Mucosa of descending colon (tissue), 3 donors: ENCODE data around the gene FBXL7. TPM values are rescaled to one million over a fixed set of nuclear protein-coding genes. Genes with fewer than 3 reads are reported as not detected.

Experiments
- ATAC-seq: fragments of 200-7000 bp; cut with Tn5 transposase; one replicate; pipeline ENCODE4 v1.9.1; 2020; ENCODE audit warnings: mild to moderate bottlenecking, moderate library complexity
- DNase-seq, 3 donors: peaks; one replicate each; pipeline ENCODE4 v3.0.0-alpha.2; 2020
- H3K36me3 ChIP-seq: fragments of 200-600 bp; one replicate; pipeline ENCODE4 v1.8.0; 2021; ENCODE audit warnings: low read depth, mild to moderate bottlenecking
- H3K4me1 ChIP-seq: fragments of 200-600 bp; one replicate; pipeline ENCODE4 v1.8.0; 2021; ENCODE audit warnings: low read depth, mild to moderate bottlenecking
- H3K4me3 ChIP-seq: fragments of 200-600 bp; one replicate; pipeline ENCODE4 v1.8.0; 2021; ENCODE audit warnings: mild to moderate bottlenecking
- H3K9me3 ChIP-seq: fragments of 200-600 bp; one replicate; pipeline ENCODE4 v1.8.0; 2021; ENCODE audit warnings: mild to moderate bottlenecking
- intact Hi-C, 2 donors: fragments of 100-400 bp; cut with DNase I in 1 of 2; cut with micrococcal nuclease in 1 of 2; formaldehyde crosslinking; loops; one replicate each; pipeline versions ENCODE4 v1.11.0 to v1.11.1; 2022; cut with DNase I, micrococcal nuclease
- total RNA-seq, 3 donors: library from RNA; stranded (reverse); fragmentation: NEBNext Ultra II Directional in 2 of 3; extraction: Animal tissue kit (Norgen Biotek cat#: 25700) in 2 of 3; gene quantifications; one replicate each; pipeline versions ENCODE4 v1.2.1 to v1.2.4, GENCODE V29; 2021 to 2023
- TF ChIP-seq, protein P1 (sequence below): fragments of 200-600 bp; IDR thresholded peaks from one replicate; pipeline ENCODE4 v1.8.0; 2022; ENCODE audit warnings: antibody characterized with exemption, mild to moderate bottlenecking
- donor health status: DM: no; HTN: no; CAD: no; lungs with moderate emphysema.
- donor health status: DM: no; HTN: no; CAD: no.
- donor health status: DM: no; HTN: yes; CAD: no.

The FBXL7 gene
- total RNA-seq, 3 donors from 2014 or later: 1.6 to 21.4 (median 3.4) TPM

DNA sequence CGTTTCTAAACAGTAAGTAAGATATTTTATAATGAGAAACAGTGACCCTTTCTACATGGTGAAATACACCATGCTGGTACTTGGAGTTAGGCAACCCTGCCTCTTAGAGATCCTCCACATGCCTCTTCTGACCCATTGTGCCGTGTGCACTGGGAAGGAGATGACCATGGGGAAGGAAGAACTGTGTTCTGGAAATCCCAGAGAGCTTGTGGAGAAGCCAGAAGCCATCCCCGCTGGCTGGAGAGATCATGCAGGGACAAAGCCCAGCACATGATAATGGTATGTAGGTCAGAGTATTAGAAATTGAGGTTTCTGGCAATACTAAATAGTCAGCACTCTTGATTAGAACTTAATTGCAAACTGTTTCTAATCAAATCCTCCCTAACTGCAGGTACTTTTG lies 307.3 kb downstream of the FBXL7 start:
- intact Hi-C loops: no loop called here
- Histone ChIP-seq H3K4me1 (no peaks in the 10 kb centered on the region), H3K36me3 (no peaks in the 10 kb centered on the region), H3K9me3 (peaks cover 6% of the 10 kb centered on the region), H3K4me3 (no peak overlapping the region)
- TF ChIP-seq, protein P1, sequence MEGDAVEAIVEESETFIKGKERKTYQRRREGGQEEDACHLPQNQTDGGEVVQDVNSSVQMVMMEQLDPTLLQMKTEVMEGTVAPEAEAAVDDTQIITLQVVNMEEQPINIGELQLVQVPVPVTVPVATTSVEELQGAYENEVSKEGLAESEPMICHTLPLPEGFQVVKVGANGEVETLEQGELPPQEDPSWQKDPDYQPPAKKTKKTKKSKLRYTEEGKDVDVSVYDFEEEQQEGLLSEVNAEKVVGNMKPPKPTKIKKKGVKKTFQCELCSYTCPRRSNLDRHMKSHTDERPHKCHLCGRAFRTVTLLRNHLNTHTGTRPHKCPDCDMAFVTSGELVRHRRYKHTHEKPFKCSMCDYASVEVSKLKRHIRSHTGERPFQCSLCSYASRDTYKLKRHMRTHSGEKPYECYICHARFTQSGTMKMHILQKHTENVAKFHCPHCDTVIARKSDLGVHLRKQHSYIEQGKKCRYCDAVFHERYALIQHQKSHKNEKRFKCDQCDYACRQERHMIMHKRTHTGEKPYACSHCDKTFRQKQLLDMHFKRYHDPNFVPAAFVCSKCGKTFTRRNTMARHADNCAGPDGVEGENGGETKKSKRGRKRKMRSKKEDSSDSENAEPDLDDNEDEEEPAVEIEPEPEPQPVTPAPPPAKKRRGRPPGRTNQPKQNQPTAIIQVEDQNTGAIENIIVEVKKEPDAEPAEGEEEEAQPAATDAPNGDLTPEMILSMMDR: no peak
- ATAC-seq (no peak), DNase-seq (no peak)

DNA sequence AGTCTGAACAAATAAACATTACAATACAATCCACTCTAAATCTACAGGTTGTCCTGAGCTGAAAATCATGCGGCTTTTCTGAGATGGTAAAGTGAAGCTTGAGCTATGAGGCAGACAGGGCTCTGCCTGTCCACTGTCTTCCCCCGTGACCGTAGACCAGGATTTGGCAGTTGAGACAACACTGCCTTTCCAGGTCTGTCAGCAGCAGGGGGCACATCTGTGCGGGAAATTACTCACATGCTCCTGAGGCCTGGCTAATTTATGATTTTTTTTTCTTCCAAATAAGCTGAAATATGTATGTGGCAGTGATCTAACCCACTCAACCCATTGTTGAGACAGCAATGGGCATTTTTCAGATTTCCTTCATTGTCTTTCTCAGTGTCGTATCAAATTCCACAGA lies 307.9 kb downstream of the FBXL7 start:
- intact Hi-C loops: no loop called here
- no peak overlapping the region for H3K4me3 ChIP-seq
- ATAC-seq (no peak), DNase-seq (no peak)
- TF ChIP-seq, protein P1: no peak
- H3K4me1 ChIP-seq: no peaks in the 10 kb centered on the region
- H3K36me3 ChIP-seq: no peaks in the 10 kb centered on the region
- peaks cover 6% of the 10 kb centered on the region for H3K9me3 ChIP-seq

DNA sequence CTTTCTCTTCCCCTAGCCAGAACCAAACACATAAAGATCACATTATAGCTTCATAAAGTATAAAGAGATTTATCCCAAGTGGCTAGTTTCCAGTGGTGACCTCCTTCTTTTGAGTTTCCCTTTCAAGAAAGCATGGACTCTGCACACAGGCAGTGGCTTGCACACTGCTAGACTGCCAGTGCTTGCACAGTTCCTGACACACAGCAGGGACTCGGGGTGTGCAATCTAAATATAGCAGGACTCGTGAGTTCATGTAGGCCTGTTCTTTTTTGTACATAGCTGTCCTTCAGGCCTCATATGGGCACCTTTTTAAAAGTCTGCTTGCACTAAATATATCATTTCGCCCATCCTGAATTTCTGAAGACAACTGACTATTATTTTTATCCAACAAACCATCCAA lies 308.6 kb downstream of the FBXL7 start:
- TF ChIP-seq, protein P1: no peak
- ATAC-seq: no peak
- intact Hi-C loops: no loop called here
- H3K9me3 ChIP-seq: peaks cover 6% of the 10 kb centered on the region
- DNase-seq: no peak
- no peaks in the 10 kb centered on the region for H3K4me1 ChIP-seq
- no peaks in the 10 kb centered on the region for H3K36me3 ChIP-seq
- no peak overlapping the region for H3K4me3 ChIP-seq

DNA sequence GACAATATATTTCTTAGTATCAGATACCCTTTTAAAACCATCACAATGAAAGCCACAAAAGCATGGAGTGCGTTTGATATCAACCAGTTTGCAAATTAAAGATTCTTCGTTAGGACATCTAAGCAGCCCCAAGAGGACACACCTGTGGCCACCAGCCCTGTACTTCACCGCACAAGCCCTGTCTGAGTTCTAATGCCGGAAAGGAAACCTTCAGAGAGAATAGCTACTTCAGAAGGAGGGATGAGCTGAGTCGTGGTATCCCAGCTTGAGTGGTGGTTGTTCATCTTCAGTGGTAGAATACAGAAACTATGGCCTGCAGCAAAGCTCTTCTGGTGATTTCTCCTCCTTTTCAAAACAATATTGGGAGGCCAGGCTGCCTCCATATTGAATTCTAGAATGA lies 319.6 kb downstream of the FBXL7 start:
- Histone ChIP-seq H3K36me3 (no peaks in the 10 kb centered on the region), H3K4me3 (no peak overlapping the region), H3K4me1 (no peaks in the 10 kb centered on the region), H3K9me3 (no peaks in the 10 kb centered on the region)
- no peak for DNase-seq
- no peak for ATAC-seq
- TF ChIP-seq, protein P1: no peak
- intact Hi-C loops: no loop called here

DNA sequence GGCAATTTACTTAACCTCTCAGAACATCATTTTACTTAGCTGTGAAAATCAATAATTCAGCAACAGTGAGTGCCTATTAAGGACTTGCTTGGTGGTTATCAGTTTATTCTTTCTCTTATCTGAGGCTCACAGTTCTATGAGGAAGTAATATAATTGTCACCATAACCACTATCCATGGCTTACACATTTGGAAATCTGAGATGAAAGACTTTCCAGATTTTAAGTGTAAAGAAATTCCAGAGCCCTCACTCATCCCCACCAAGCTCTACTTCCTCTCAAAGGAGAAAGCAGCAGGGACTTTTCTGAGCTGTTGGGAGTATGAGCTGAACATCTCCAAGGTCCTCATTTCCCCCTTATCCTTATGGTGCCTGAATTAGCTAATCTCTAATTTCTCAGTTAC lies 321.5 kb downstream of the FBXL7 start:
- H3K4me3 ChIP-seq: no peak overlapping the region
- H3K4me1 ChIP-seq: no peaks in the 10 kb centered on the region
- TF ChIP-seq, protein P1: no peak
- H3K9me3 ChIP-seq: no peaks in the 10 kb centered on the region
- no peaks in the 10 kb centered on the region for H3K36me3 ChIP-seq
- intact Hi-C loops: no loop called here
- no peak for DNase-seq
- ATAC-seq: no peak

DNA sequence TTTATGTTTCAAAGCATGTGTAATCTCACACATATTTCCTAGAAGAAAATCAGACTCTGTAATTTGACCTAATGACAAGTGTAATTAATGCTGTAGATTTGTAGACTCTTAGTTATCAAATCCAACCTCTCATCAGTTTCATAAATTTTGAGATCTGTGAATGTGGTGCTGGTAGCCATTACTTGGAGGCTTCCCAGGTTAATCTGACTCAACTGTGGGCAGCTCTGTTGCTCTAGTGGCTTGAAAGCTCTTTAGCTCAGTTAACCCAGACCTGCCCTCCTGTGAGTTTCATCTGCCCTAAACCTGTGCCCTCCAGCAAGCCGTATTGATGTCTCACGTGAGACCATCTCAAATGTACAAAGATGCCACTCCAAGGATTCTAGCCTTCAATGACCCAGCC lies 323.4 kb downstream of the FBXL7 start:
- Histone ChIP-seq H3K4me1 (no peaks in the 10 kb centered on the region), H3K9me3 (no peaks in the 10 kb centered on the region), H3K36me3 (no peaks in the 10 kb centered on the region), H3K4me3 (no peak overlapping the region)
- intact Hi-C loops: no loop called here
- ATAC-seq (no peak), DNase-seq (no peak)
- TF ChIP-seq, protein P1: no peak
